ENCODE measurements around the gene AFG3L2.

Gene AFG3L2

DNA sequence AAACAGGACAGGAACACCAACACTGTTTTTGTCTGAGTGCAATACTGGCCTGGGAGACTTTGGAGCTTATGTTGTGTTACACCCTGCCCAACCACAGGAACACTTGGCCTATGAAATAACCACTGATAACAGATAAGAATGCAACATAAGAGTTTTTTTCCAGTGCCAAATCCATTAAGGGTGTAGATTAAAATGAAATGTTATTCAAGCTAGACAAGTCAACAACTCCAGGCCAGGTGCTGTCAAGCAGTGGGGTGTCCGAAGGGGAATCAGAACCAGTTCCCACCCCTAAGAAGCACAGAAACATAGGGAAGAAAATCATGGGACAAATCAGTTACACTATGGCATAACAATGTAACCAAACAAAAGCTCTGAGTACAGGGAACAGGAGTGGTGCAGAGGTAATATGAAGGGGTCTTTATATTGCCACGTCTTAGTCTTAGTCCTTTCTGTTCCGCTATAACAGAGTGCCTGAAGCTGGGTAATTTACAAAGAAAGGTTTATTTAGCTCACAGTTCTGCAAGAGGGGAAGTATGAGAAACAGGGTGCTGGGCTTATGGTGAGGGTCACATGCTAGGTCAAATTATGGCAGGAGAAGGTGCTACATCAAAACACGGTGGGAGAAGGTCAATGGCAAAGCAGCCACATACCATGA is 3.8 kb downstream of the AFG3L2 start:
- H3K36me3 ChIP-seq (ENCODE audit: control insufficient read depth, insufficient read depth, low read length), result no peaks in the 10 kb centered on the region
- no peak overlapping the region for H3K4me3 ChIP-seq (ENCODE audit: low read depth, low read length)
- H3K27ac ChIP-seq, result no peak overlapping the region
- no peak for TF ChIP-seq CTCF (IDR thresholded peaks at IDR 0.05)
- H3K79me2 ChIP-seq, result peaks cover 48% of the 10 kb centered on the region
- H2AFZ ChIP-seq, result no peak overlapping the region
- peaks cover 16% of the 10 kb centered on the region for H3K4me1 ChIP-seq
- H3K27me3 ChIP-seq (ENCODE audit: control insufficient read depth, insufficient read depth, low read length), result no peaks in the 10 kb centered on the region
- peak overlapping the region; percentile 50 for H3K4me2 ChIP-seq (ENCODE audit: low read length)
- H3K9me3 ChIP-seq (ENCODE audit: control insufficient read depth, low read length), result no peaks in the 10 kb centered on the region
- no peak overlapping the region for H3K9ac ChIP-seq

GRCh38 chr18:12372406-12372805 is 4.6 kb downstream of the AFG3L2 start:
- H3K9ac ChIP-seq, result no peak overlapping the region
- H3K36me3 ChIP-seq (ENCODE audit: control insufficient read depth, insufficient read depth, low read length), result no peaks in the 10 kb centered on the region
- H3K9me3 ChIP-seq (ENCODE audit: control insufficient read depth, low read length), result no peaks in the 10 kb centered on the region
- no peak for TF ChIP-seq CTCF (IDR thresholded peaks at IDR 0.05)
- H3K27ac ChIP-seq, result no peak overlapping the region
- no peak overlapping the region for H3K4me2 ChIP-seq (ENCODE audit: low read length)
- H3K27me3 ChIP-seq (ENCODE audit: control insufficient read depth, insufficient read depth, low read length), result no peaks in the 10 kb centered on the region
- H2AFZ ChIP-seq, result no peak overlapping the region
- peaks cover 16% of the 10 kb centered on the region for H3K4me1 ChIP-seq
- peaks cover 53% of the 10 kb centered on the region for H3K79me2 ChIP-seq
- no peak overlapping the region for H3K4me3 ChIP-seq (ENCODE audit: low read depth, low read length)

- no peak overlapping the region for H2AFZ ChIP-seq
- no peak overlapping the region for H3K4me3 ChIP-seq (ENCODE audit: low read depth, low read length)
- H3K79me2 ChIP-seq, result peaks cover 59% of the 10 kb centered on the region
- H3K4me2 ChIP-seq (ENCODE audit: low read length), result no peak overlapping the region
- H3K9ac ChIP-seq, result no peak overlapping the region
- no peaks in the 10 kb centered on the region for H3K36me3 ChIP-seq (ENCODE audit: control insufficient read depth, insufficient read depth, low read length)
- no peak overlapping the region for H3K27ac ChIP-seq
- H3K9me3 ChIP-seq (ENCODE audit: control insufficient read depth, low read length), result no peaks in the 10 kb centered on the region
- no peaks in the 10 kb centered on the region for H3K27me3 ChIP-seq (ENCODE audit: control insufficient read depth, insufficient read depth, low read length)
- peaks cover 16% of the 10 kb centered on the region for H3K4me1 ChIP-seq
- no peak for TF ChIP-seq CTCF (IDR thresholded peaks at IDR 0.05)
These were observed 5.4 kb downstream of the AFG3L2 start for GRCh38 chr18:12371590-12371989.

DNA sequence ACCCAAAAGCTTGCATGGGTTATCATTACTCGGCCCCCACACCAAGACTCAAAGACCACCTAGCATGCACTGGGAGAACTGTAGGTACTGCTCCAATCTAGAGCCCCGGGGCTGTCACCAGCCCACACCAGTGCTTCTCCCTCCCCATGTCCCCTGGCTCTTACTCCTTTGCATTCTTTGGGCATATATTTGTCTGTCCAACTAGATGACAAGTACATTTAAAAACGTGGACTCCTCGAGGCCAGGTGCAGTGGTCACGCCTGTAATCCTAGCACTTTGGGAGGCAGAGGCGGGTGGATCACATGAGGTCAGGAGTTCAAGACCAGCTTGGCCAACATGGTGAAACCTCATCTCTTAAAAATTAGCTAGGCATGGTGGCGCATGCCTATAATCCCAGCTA is 7.8 kb downstream of the AFG3L2 start:
- no peak overlapping the region for H3K4me3 ChIP-seq (ENCODE audit: low read depth, low read length)
- no peaks in the 10 kb centered on the region for H3K27me3 ChIP-seq (ENCODE audit: control insufficient read depth, insufficient read depth, low read length)
- H3K27ac ChIP-seq, result no peak overlapping the region
- no peaks in the 10 kb centered on the region for H3K36me3 ChIP-seq (ENCODE audit: control insufficient read depth, insufficient read depth, low read length)
- no peak overlapping the region for H3K4me2 ChIP-seq (ENCODE audit: low read length)
- H3K4me1 ChIP-seq, result peaks cover 9% of the 10 kb centered on the region
- H3K9me3 ChIP-seq (ENCODE audit: control insufficient read depth, low read length), result no peaks in the 10 kb centered on the region
- no peak for TF ChIP-seq CTCF (IDR thresholded peaks at IDR 0.05)
- no peak overlapping the region for H3K9ac ChIP-seq
- no peak overlapping the region for H2AFZ ChIP-seq
- peaks cover 45% of the 10 kb centered on the region for H3K79me2 ChIP-seq

- Histone ChIP-seq H3K27me3 (ENCODE audit: control insufficient read depth, insufficient read depth, low read length) (no peaks in the 10 kb centered on the region), H2AFZ (no peak overlapping the region), H3K4me1 (peaks cover 2% of the 10 kb centered on the region), H3K4me3 (ENCODE audit: low read depth, low read length) (no peak overlapping the region), H3K9ac (no peak overlapping the region), H3K36me3 (ENCODE audit: control insufficient read depth, insufficient read depth, low read length) (no peaks in the 10 kb centered on the region), H3K79me2 (peaks cover 36% of the 10 kb centered on the region), H3K27ac (no peak overlapping the region), H3K4me2 (ENCODE audit: low read length) (no peak overlapping the region), H3K9me3 (ENCODE audit: control insufficient read depth, low read length) (no peaks in the 10 kb centered on the region)
- no peak for TF ChIP-seq CTCF (IDR thresholded peaks at IDR 0.05)
These were observed 10.2 kb downstream of the AFG3L2 start for GRCh38 chr18:12366784-12367183.

Data from parathyroid adenoma (tissue), 2 donors.